NCI-H1105 treated with DMSO at 0.1 percent for 48 hours (cell line): ENCODE results near the gene ROS1.

Experiments used
- DNase-seq: peaks from one replicate; lab custom pipeline; 2025; lab: John Stamatoyannopoulos, UW

The ROS1 gene

GRCh38 chr6:117266257-117267053, 159.3 kb downstream of the ROS1 start:
- no peak for DNase-seq

GRCh38 chr6:117265410-117266256, 160.1 kb downstream of the ROS1 start, which contains the start of gene VGLL2:
VGLL2 (plus strand) TSS chr6:117265558; CDS start chr6:117265764, 206 bp downstream.
- DNase-seq = peak; percentile 86

- no peak for DNase-seq
Measured at GRCh38 chr6:117264692-117265409, 160.9 kb downstream of the ROS1 start.

GRCh38 chr6:117264369-117264691, 161.4 kb downstream of the ROS1 start:
- DNase-seq = no peak

- no peak for DNase-seq
Measured at GRCh38 chr6:117263353-117263927, 162.3 kb downstream of the ROS1 start.

GRCh38 chr6:117262799-117263198, 162.9 kb downstream of the ROS1 start:
- DNase-seq = no peak

GRCh38 chr6:117253785-117254184, 172.0 kb downstream of the ROS1 start:
- no peak for DNase-seq

- peak; percentile 41 for DNase-seq
Measured at GRCh38 chr6:117244979-117245378, 180.8 kb downstream of the ROS1 start.

GRCh38 chr6:117244571-117244970, 181.2 kb downstream of the ROS1 start:
- peak; percentile 27 for DNase-seq
